H1 (cell line): Measurements from ENCODE around the gene EPHB3. TPM values are rescaled to one million over a fixed set of nuclear protein-coding genes. Genes with fewer than 3 reads are reported as not detected.
A peak's percentile ranks its signal among the peaks of the same experiment; 100 is the strongest.

ENCODE experiments used
- CTCF ChIA-PET: fragments of 300-600 bp; sonication (Branson Sonifier 250); formaldehyde crosslinking; loops from one replicate; lab custom pipeline; 2021; ENCODE audit not compliant: partially characterized antibody; lab: Charles Lee
- POLR2A ChIA-PET: fragments of 300-600 bp; sonication (Branson Sonifier 250); formaldehyde crosslinking; loops from one replicate; lab custom pipeline; 2021; ENCODE audit warnings: inconsistent platforms; ENCODE audit not compliant: partially characterized antibody; lab: Charles Lee
- DNase-seq, 2 experiments: peaks; one replicate each; pipeline versions ENCODE4 v3.0.0 to v3.0.0-alpha.2; 2010 to 2022; ENCODE audit warnings: low spot score in 2 of 2, low read depth in 1 of 2, mixed read lengths in 1 of 2
- FAIRE-seq: peaks from 2 replicates; lab custom pipeline; 2011; peaks lifted over from hg19 to GRCh38; lab: Jason Lieb, UNC
- H2AFZ ChIP-seq: 2 replicates; pipeline ENCODE4 v1.8.1; 2012; ENCODE audit warnings: low read length, inconsistent platforms
- H2AK5ac ChIP-seq: 2 replicates; pipeline ENCODE4 v1.6.1; 2013; ENCODE audit warnings: low read depth, low read length
- H2BK120ac ChIP-seq: replicated peaks from 2 replicates; pipeline ENCODE3; 2013; ENCODE audit warnings: low read depth, low read length, inconsistent platforms
- H2BK12ac ChIP-seq: 2 replicates; pipeline ENCODE4 v1.6.1; 2013; ENCODE audit warnings: low read depth, low read length
- H2BK15ac ChIP-seq: 2 replicates; pipeline ENCODE4 v1.6.1; 2013; ENCODE audit warnings: low read length
- H2BK20ac ChIP-seq: 2 replicates; pipeline ENCODE4 v1.6.1; 2013; ENCODE audit warnings: low read length
- H2BK5ac ChIP-seq: 2 replicates; pipeline ENCODE4 v1.6.1; 2013; ENCODE audit warnings: low read depth, low read length
- H3K14ac ChIP-seq: 2 replicates; pipeline ENCODE4 v1.6.1; 2013; ENCODE audit warnings: inconsistent platforms; ENCODE audit not compliant: insufficient read length
- H3K18ac ChIP-seq: 2 replicates; pipeline ENCODE4 v1.6.1; 2013; ENCODE audit warnings: low read length; ENCODE audit errors: extremely low read depth
- H3K23ac ChIP-seq: 2 replicates; pipeline ENCODE4 v1.6.1; 2013; ENCODE audit warnings: inconsistent platforms; ENCODE audit not compliant: insufficient read length
- H3K23me2 ChIP-seq: 2 replicates; pipeline ENCODE4 v1.6.1; 2013; ENCODE audit warnings: low read depth, low read length
- H3K27ac ChIP-seq: 2 replicates; pipeline ENCODE4 v1.6.1; 2011; ENCODE audit warnings: low read depth, low read length, inconsistent platforms
- H3K27me3 ChIP-seq, 4 experiments: replicated peaks in 1 of 4; 1 replicate in 1 of 4; 2 replicates in 3 of 4; pipeline versions ENCODE4 v1.6.1 to v1.8.1; 2011 to 2013; ENCODE audit warnings: low read length in 3 of 4, mild to moderate bottlenecking in 3 of 4, inconsistent platforms in 2 of 4, mixed read lengths in 2 of 4, moderate library complexity in 1 of 4; ENCODE audit not compliant: control insufficient read depth in 3 of 4, insufficient read depth in 3 of 4; ENCODE audit errors: extremely low read depth in 1 of 4
- H3K36me3 ChIP-seq, 4 experiments: 2 replicates each; pipeline versions ENCODE4 v1.6.1 to v1.8.1; 2011 to 2013; ENCODE audit warnings: mild to moderate bottlenecking in 4 of 4, low read length in 3 of 4, moderate library complexity in 2 of 4, control low read depth in 1 of 4, inconsistent platforms in 1 of 4; ENCODE audit not compliant: insufficient read depth in 4 of 4, control insufficient read depth in 2 of 4
- H3K4ac ChIP-seq: replicated peaks from 2 replicates; pipeline ENCODE3; 2013; ENCODE audit warnings: low read length, low read depth, mixed read lengths, inconsistent platforms; ENCODE audit not compliant: insufficient read length
- H3K4me1 ChIP-seq, 4 experiments: replicated peaks in 1 of 4; 1 replicate in 1 of 4; 2 replicates in 3 of 4; pipeline versions ENCODE4 v1.6.1 to v1.8.1; 2011 to 2013; ENCODE audit warnings: low read length in 3 of 4, inconsistent platforms in 2 of 4, mixed read lengths in 1 of 4; ENCODE audit not compliant: insufficient read depth in 4 of 4, control insufficient read depth in 3 of 4
- H3K4me2 ChIP-seq, 2 experiments: 2 replicates each; pipeline versions ENCODE4 v1.6.1 to v1.8.1; 2011 to 2013; ENCODE audit warnings: low read depth in 2 of 2, low read length in 2 of 2, control low read depth in 1 of 2, inconsistent platforms in 1 of 2, mild to moderate bottlenecking in 1 of 2; ENCODE audit not compliant: insufficient read depth in 1 of 2
- H3K4me3 ChIP-seq, 4 experiments: fragments of 200-600, 300-600 bp in 1 of 4; sonication (generic), shearing (Covaris generic), sonication (Bioruptor Twin) in 1 of 4; 2 replicates each; pipeline versions ENCODE4 v1.5.1 to v1.8.1; 2011 to 2016; ENCODE audit warnings: low read length in 4 of 4, low read depth in 3 of 4, control low read depth in 2 of 4, inconsistent platforms in 2 of 4, mild to moderate bottlenecking in 2 of 4, mixed read lengths in 1 of 4, moderate library complexity in 1 of 4; ENCODE audit not compliant: insufficient read depth in 2 of 4; ENCODE audit errors: extremely low read depth in 1 of 4
- H3K56ac ChIP-seq: replicated peaks from 2 replicates; pipeline ENCODE3; 2013; ENCODE audit warnings: low read depth, mild to moderate bottlenecking, mixed read lengths, low read length, inconsistent platforms; ENCODE audit not compliant: insufficient read length
- H3K79me1 ChIP-seq: 2 replicates; pipeline ENCODE4 v1.6.1; 2013; ENCODE audit warnings: low read depth, low read length, control low read depth
- H3K79me2 ChIP-seq, 2 experiments: 2 replicates each; pipeline versions ENCODE4 v1.6.1 to v1.8.1; 2012 to 2013; ENCODE audit warnings: low read length in 2 of 2, mild to moderate bottlenecking in 2 of 2, inconsistent platforms in 1 of 2; ENCODE audit not compliant: insufficient read depth in 2 of 2, control insufficient read depth in 1 of 2
- H3K9ac ChIP-seq, 4 experiments: replicated peaks in 1 of 4; 1 replicate in 1 of 4; 2 replicates in 3 of 4; pipeline versions ENCODE4 v1.6.1 to v1.8.1; 2011 to 2013; ENCODE audit warnings: low read depth in 3 of 4, low read length in 3 of 4, control low read depth in 2 of 4, mild to moderate bottlenecking in 2 of 4, moderate library complexity in 2 of 4, inconsistent platforms in 1 of 4; ENCODE audit errors: extremely low read depth in 1 of 4
- H3K9me3 ChIP-seq, 2 experiments: 2 replicates each; pipeline versions ENCODE4 v1.6.1 to v1.8.1; 2012 to 2013; ENCODE audit warnings: mild to moderate bottlenecking in 2 of 2, moderate library complexity in 2 of 2, control low read depth in 1 of 2, inconsistent platforms in 1 of 2, low read depth in 1 of 2, low read length in 1 of 2, mixed read lengths in 1 of 2; ENCODE audit not compliant: insufficient read depth in 2 of 2
- H4K20me1 ChIP-seq, 2 experiments: replicated peaks in 1 of 2; 2 replicates each; pipeline versions ENCODE3 to v1.8.1; 2011 to 2013; ENCODE audit warnings: inconsistent platforms in 2 of 2, low read length in 2 of 2, mild to moderate bottlenecking in 1 of 2; ENCODE audit not compliant: insufficient read depth in 2 of 2, control insufficient read depth in 1 of 2
- H4K5ac ChIP-seq: 2 replicates; pipeline ENCODE4 v1.6.1; 2013; ENCODE audit warnings: low read length, low read depth, mixed read lengths, inconsistent platforms; ENCODE audit not compliant: insufficient read length
- H4K8ac ChIP-seq: 2 replicates; pipeline ENCODE4 v1.8.0; 2013; ENCODE audit warnings: mild to moderate bottlenecking, moderate library complexity, low read length, inconsistent platforms; ENCODE audit not compliant: insufficient read depth; ENCODE audit errors: extremely low read depth
- H4K91ac ChIP-seq: replicated peaks from 2 replicates; pipeline ENCODE3; 2013; ENCODE audit warnings: low read length, mixed read lengths, inconsistent platforms; ENCODE audit not compliant: insufficient read length
- BACH1 ChIP-seq: IDR thresholded peaks from 2 replicates; pipeline ENCODE4 v1.6.1; 2012; ENCODE audit warnings: low read length, improper control_type of control experiment
- CBX8 ChIP-seq: fragments of 300-800, 300-1000 bp; sonication (generic); IDR thresholded peaks from 2 replicates; pipeline ENCODE4 v1.7.1; 2016; ENCODE audit warnings: low read depth, low read length, borderline replicate concordance
- CHD1 ChIP-seq: IDR thresholded peaks from 2 replicates; pipeline ENCODE4 v1.6.1; 2012; ENCODE audit warnings: low read depth, low read length, improper control_type of control experiment
- CTBP2 ChIP-seq: IDR thresholded peaks from 2 replicates; pipeline ENCODE4 v1.7.0; 2011; ENCODE audit warnings: borderline replicate concordance, mild to moderate bottlenecking, moderate library complexity, mixed read lengths, low read length; ENCODE audit not compliant: insufficient read depth, insufficient read length
- EZH2 ChIP-seq: fragments of 200-600 bp; sonication (generic); IDR thresholded peaks from 2 replicates; pipeline ENCODE4 v1.7.1; 2012; ENCODE audit warnings: low read depth, mild to moderate bottlenecking, moderate library complexity, low read length, inconsistent platforms; ENCODE audit not compliant: severe bottlenecking
- GTF2F1 ChIP-seq: IDR thresholded peaks from 2 replicates; pipeline ENCODE4 v1.6.1; 2012; ENCODE audit warnings: low read depth, low read length, improper control_type of control experiment, borderline replicate concordance
- POU5F1 ChIP-seq: IDR thresholded peaks from 2 replicates; pipeline ENCODE4 v1.6.1; 2011; ENCODE audit warnings: low read depth, mild to moderate bottlenecking, low read length, moderate library complexity
- RFX5 ChIP-seq: IDR thresholded peaks from 2 replicates; pipeline ENCODE4 v1.6.1; 2011; ENCODE audit warnings: low read depth, low read length, improper control_type of control experiment, borderline replicate concordance
- SIN3A ChIP-seq, 2 experiments: IDR thresholded peaks in 1 of 2; conservative IDR thresholded peaks in 1 of 2; 2 replicates each; pipeline ENCODE4 v1.6.1; 2011 to 2012; ENCODE audit warnings: low read length in 2 of 2, improper control_type of control experiment in 1 of 2, low read depth in 1 of 2, mild to moderate bottlenecking in 1 of 2
- SIX5 ChIP-seq: IDR thresholded peaks from 2 replicates; pipeline ENCODE4 v1.6.1; 2011; ENCODE audit warnings: mild to moderate bottlenecking, low read depth, low read length
- SUZ12 ChIP-seq: fragments of 200-600 bp; sonication (generic); IDR thresholded peaks from 2 replicates; pipeline ENCODE4 v1.6.1; 2012; ENCODE audit warnings: mild to moderate bottlenecking, inconsistent platforms, low read length, moderate library complexity, mixed read lengths
- TCF12 ChIP-seq: IDR thresholded peaks from 2 replicates; pipeline ENCODE4 v1.6.1; 2011; ENCODE audit warnings: low read depth, mild to moderate bottlenecking, low read length
- TEAD4 ChIP-seq: IDR thresholded peaks from 2 replicates; pipeline ENCODE4 v1.6.1; 2012; ENCODE audit warnings: low read depth, low read length, inconsistent platforms, mixed read lengths
- WGBS, 2 experiments: shearing (Covaris generic) in 1 of 2; methylation state at CpG; one replicate each; pipeline versions ENCODE4 v1.1.6 to v1.1.7; 2013 to 2015; ENCODE audit warnings: low lambda C conversion rate in 2 of 2, mixed read lengths in 2 of 2, inconsistent platforms in 1 of 2, low coverage in 1 of 2, missing lambda C conversion rate in 1 of 2; ENCODE audit not compliant: insufficient replicate concordance in 2 of 2, insufficient coverage in 1 of 2, insufficient read length in 1 of 2; ENCODE audit errors: extremely low coverage in 1 of 2, missing lambda C conversion rate in 1 of 2; 5-methylcytosine and 5-hydroxymethylcytosine counted together
- polyA plus RNA-seq, 7 experiments: library from polyadenylated mRNA; depleted of rRNA in 3 of 7; stranded (reverse) in 5 of 7; unstranded in 2 of 7; fragments of >200 nt in 5 of 7; fragments of 200-250 nt in 2 of 7; gene quantifications; 1 replicate in 5 of 7; 2 replicates in 1 of 7; 4 replicates in 1 of 7; pipeline versions ENCODE4 v1.2.1 to v1.2.3, GENCODE V29; 2011 to 2013; ENCODE audit warnings: missing spikeins in 2 of 7, mixed read lengths in 2 of 7
- total RNA-seq: library from RNA; stranded (reverse); fragmentation: NEBNext Ultra II Directional; extraction: Animal tissue kit (Norgen Biotek cat#: 25700); gene quantifications from 2 replicates; pipeline ENCODE4 v1.2.1, GENCODE V29; 2021

The EPHB3 gene
- total and polyA plus RNA-seq, 2 of the 8 experiments (the other 6 are each of a cell fraction or from before 2014, with no cell fraction given): 0.41 to 0.91 TPM

- Histone ChIP-seq H3K4me3 (no peak overlapping the region), H2BK12ac (no peak overlapping the region), H3K27ac (no peak overlapping the region), H4K91ac (no peak overlapping the region), H3K4me2 (no peak overlapping the region), H3K4ac (no peak overlapping the region), H3K36me3 (no peaks in the 10 kb centered on the region), H2BK5ac (no peak overlapping the region), H3K56ac (no peak overlapping the region), H4K8ac (no peak overlapping the region), H3K23ac (no peak overlapping the region), H2BK120ac (no peak overlapping the region), H4K5ac (no peak overlapping the region), H3K79me1 (no peaks in the 10 kb centered on the region), H4K20me1 (no peaks in the 10 kb centered on the region), H3K9ac (no peak overlapping the region), H2BK20ac (no peak overlapping the region), H3K79me2 (no peaks in the 10 kb centered on the region), H3K27me3 (peaks cover 0 to 26% (median 22%) of the 10 kb centered on the region in 4 experiments; a peak in 6 of 7 replicates), H3K23me2 (peaks cover 5% of the 10 kb centered on the region; the same call in 1 of the 2 replicates), H2AFZ (no peak overlapping the region), H3K14ac (no peak overlapping the region), H2BK15ac (no peak overlapping the region), H3K4me1 (peaks cover 4 to 40% (median 13%) of the 10 kb centered on the region in 4 experiments), H2AK5ac (0 out of 2 replicates have a peak overlapping the region, but pooled peaks have one; percentile 13), H3K18ac (no peak overlapping the region; the same call in none of the 2 replicates), H3K9me3 (no peaks in the 10 kb centered on the region)
- ChIA-PET POLR2A (no interaction called here), CTCF (interaction anchor here (1.1 to 4.1 kb wide), 7 partner anchors 10 to 184 kb away, joined by 3 to 22 read pairs (median 14); partner anchors contain the start of gene EPHB3)
- FAIRE-seq (no peak), DNase-seq (no peak)
- WGBS, 2 experiments: 73% methylated on average over 9 of the region's 12 CpGs; no CpG with 5 or more reads in 1 of the 2 experiments
- TF ChIP-seq POU5F1: no peak
- no peak for TF ChIP-seq EZH2
- no peak for TF ChIP-seq BACH1
- TF ChIP-seq SIN3A (conservative IDR thresholded peaks at IDR 0.05 in 1 of 2, IDR thresholded peaks at IDR 0.05 in 1 of 2; ENCODE audit: low read depth in 1 of 2, low read length in 2 of 2): no peak
- no peak for TF ChIP-seq SUZ12
- no peak for TF ChIP-seq TEAD4
- no peak for TF ChIP-seq CBX8
- TF ChIP-seq SIX5: no peak
- no peak for TF ChIP-seq CHD1
- TF ChIP-seq CTBP2: no peak
- TF ChIP-seq GTF2F1: no peak
- TF ChIP-seq TCF12: no peak
- no peak for TF ChIP-seq RFX5
Measured at GRCh38 chr3:184594371-184595001, 32.9 kb downstream of the EPHB3 start.
